GM21737 (cell line): Measurements from ENCODE around the gene E2F6.

Source experiments
- ATAC-seq: cut with Tn5 transposase; IDR thresholded peaks from one replicate; pipeline ENCODE4 v1.9.1; 2021; ENCODE audit warnings: mild to moderate bottlenecking, moderate library complexity; ENCODE audit not compliant: unreplicated experiment

Gene E2F6

GRCh38 chr2:11465485-11466306 lies at the start of gene E2F6:
E2F6 (minus strand) TSS chr2:11466161; CDS start chr2:11465879, 282 bp downstream.
- peak; percentile 66 for ATAC-seq

GRCh38 chr2:11515490-11515981 lies 49.6 kb upstream of the E2F6 start:
- ATAC-seq: no peak

- no peak for ATAC-seq
Observed at GRCh38 chr2:11514904-11515303, 48.9 kb upstream of the E2F6 start.

GRCh38 chr2:11514081-11514730 lies 48.2 kb upstream of the E2F6 start:
- ATAC-seq: no peak

- no peak for ATAC-seq
Observed at GRCh38 chr2:11513319-11513718, 47.4 kb upstream of the E2F6 start.

GRCh38 chr2:11512431-11512830 lies 46.5 kb upstream of the E2F6 start:
- ATAC-seq: no peak

GRCh38 chr2:11509657-11510360 lies 43.8 kb upstream of the E2F6 start:
- no peak for ATAC-seq

- no peak for ATAC-seq
Observed at GRCh38 chr2:11508279-11508678, 42.3 kb upstream of the E2F6 start.

GRCh38 chr2:11507517-11507916 lies 41.6 kb upstream of the E2F6 start:
- no peak for ATAC-seq

GRCh38 chr2:11506611-11506969 lies 40.6 kb upstream of the E2F6 start:
- ATAC-seq: no peak

- no peak for ATAC-seq
Observed at GRCh38 chr2:11505652-11506610, 40.0 kb upstream of the E2F6 start.

GRCh38 chr2:11503354-11503927 lies 37.5 kb upstream of the E2F6 start:
- ATAC-seq: no peak

GRCh38 chr2:11502740-11503292 lies 36.9 kb upstream of the E2F6 start:
- ATAC-seq: no peak

- no peak for ATAC-seq
Observed at GRCh38 chr2:11500702-11501303, 34.8 kb upstream of the E2F6 start.

- no peak for ATAC-seq
Observed at GRCh38 chr2:11499081-11499743, 33.3 kb upstream of the E2F6 start.

GRCh38 chr2:11498543-11499034 lies 32.6 kb upstream of the E2F6 start:
- ATAC-seq: peak; percentile 82

GRCh38 chr2:11495844-11496681 lies 30.1 kb upstream of the E2F6 start:
- ATAC-seq: no peak

- ATAC-seq: no peak
Observed at GRCh38 chr2:11494310-11494709, 28.3 kb upstream of the E2F6 start.
